GM20000 (cell line): ENCODE results near the gene PSMA7.
A peak's percentile ranks its signal among the peaks of the same experiment; 100 is the strongest.

Experiments used
- DNase-seq: peaks from one replicate; pipeline ENCODE4 v3.0.0; 2012; ENCODE audit warnings: low spot score
- TF ChIP-seq, protein P1 (sequence below): IDR thresholded peaks from 2 replicates; pipeline ENCODE4 v1.5.1; 2012; ENCODE audit warnings: mild to moderate bottlenecking, control low read depth; ENCODE audit errors: extremely low read depth, missing control alignments

Gene PSMA7

DNA sequence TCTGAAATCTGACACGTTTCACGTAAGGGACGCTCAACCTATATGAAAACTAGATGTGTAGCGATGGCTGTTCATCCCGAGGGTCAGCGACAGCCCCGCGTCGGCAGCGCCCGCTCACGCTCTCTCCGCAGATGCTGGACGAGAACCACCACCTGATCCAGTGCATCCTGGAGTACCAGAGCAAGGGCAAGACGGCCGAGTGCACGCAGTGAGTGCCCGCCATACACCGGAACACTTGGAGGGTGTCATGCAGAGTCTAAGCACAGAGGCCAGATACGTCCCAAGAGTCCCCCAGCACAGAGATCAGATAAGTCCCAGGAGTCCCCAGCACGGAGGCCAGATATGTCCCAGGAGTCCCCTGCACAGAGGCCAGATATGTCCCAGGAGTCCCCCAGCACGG lies 15.3 kb upstream of the PSMA7 start:
- TF ChIP-seq, protein P1, sequence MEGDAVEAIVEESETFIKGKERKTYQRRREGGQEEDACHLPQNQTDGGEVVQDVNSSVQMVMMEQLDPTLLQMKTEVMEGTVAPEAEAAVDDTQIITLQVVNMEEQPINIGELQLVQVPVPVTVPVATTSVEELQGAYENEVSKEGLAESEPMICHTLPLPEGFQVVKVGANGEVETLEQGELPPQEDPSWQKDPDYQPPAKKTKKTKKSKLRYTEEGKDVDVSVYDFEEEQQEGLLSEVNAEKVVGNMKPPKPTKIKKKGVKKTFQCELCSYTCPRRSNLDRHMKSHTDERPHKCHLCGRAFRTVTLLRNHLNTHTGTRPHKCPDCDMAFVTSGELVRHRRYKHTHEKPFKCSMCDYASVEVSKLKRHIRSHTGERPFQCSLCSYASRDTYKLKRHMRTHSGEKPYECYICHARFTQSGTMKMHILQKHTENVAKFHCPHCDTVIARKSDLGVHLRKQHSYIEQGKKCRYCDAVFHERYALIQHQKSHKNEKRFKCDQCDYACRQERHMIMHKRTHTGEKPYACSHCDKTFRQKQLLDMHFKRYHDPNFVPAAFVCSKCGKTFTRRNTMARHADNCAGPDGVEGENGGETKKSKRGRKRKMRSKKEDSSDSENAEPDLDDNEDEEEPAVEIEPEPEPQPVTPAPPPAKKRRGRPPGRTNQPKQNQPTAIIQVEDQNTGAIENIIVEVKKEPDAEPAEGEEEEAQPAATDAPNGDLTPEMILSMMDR, result no peak
- no peak for DNase-seq

DNA sequence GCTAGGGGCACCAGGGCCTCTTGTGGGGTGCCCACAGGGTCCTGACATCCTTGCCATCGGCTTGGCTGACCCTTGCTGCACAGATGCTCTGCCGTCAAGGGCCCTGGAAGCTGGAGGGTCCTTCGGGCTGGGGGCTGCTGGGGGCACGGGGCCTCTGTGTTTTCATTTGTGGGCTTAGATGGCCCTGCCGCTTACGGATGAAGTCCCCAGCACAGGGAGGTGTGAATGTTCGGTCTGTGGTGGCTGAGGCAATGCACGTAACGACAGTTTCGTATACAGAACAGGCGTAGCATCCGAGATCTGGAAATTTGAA lies 14.8 kb upstream of the PSMA7 start:
- TF ChIP-seq, protein P1, result no peak
- no peak for DNase-seq

DNA sequence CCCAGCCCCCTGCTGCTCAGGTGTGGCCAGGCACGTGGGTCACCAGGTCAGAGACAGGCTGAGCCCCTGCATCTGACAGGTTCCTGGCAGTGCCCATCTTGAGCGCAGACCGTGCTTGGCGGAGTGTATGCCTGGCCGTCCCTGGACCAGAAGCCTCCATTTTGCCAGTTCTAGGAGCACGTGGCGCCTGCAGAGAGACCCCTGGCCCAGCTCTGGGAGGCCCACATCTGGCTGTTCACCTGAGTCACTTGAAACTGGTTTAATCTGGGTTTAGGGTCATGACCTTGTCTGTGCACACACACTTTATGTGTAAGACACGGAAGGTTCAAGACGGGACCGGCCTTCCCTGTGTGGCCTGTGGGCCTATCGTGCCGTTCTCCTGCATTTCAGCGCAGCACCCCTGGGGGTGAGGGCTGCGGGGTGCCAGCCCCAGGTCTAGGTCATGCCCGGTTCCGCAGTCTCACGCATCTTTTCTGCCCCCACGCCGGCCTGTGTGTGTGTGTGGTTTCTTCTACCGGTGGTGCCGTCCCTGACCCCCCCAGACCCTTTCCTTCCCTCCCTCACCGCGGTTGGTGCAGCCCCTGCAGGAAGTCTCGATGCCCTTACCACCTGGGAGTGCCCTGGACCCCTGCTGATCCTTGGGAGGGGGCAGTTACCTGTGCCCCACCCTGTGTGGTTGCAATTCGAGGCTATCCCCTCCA lies 14.3 kb upstream of the PSMA7 start:
- TF ChIP-seq, protein P1, result no peak

GRCh38 chr20:62156592-62157386 lies 13.6 kb upstream of the PSMA7 start:
- peak; percentile 88 for DNase-seq

More for the DNA sequence above, 14.3 kb upstream of the PSMA7 start:
- no peak for DNase-seq

GRCh38 chr20:62156254-62156556 lies 13.0 kb upstream of the PSMA7 start:
- DNase-seq, result no peak
- TF ChIP-seq, protein P1, result no peak

More at GRCh38 chr20:62156592-62157386, 13.6 kb upstream of the PSMA7 start:
- TF ChIP-seq, protein P1, result peak; percentile 63

DNA sequence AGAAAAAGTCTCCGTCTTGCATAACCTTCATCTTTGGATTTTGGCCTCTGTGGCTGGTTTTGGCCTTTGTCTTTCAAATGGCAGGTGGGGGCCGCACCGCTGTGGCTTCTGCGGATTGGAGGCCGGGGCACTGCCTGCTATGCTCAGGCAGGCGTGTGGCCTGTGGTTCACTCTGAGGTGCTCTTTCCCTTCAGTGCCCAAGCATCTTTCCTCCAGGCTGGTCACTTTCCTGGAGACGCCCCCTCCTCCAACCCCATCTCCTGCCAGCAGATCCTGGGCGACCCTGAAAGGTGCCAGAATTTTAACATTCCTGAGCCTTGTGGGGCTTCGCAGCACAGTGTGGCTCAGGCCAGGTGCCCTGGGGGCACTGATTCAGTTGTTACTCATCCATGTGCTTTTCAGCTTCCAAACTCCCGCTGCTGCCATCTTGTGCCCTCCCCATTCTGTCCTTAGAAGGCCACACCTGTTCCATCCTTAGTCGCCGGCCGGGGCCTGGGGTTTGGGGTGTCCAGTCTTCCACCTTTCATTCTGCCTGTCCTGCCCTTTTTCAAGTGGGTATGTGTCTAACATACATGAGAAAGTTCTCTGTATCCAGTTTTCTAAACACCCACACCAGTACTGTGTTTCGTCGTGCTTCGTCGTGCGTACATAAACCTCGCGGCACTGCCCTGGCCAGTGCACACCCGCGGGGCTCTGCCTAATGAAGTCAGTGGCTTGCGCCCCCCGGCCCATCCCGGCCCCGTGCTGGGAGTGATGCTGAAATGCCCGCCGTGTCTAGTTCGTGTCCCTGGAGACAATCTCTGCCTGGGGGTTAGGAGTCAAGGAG lies 12.4 kb upstream of the PSMA7 start:
- DNase-seq, result no peak
- TF ChIP-seq, protein P1, result no peak
